ENCODE data around the gene CACNG7. TPM values are rescaled to one million over a fixed set of nuclear protein-coding genes. Genes with fewer than 3 reads are reported as not detected.

Gene CACNG7
- total and polyA plus RNA-seq, 2 donors from 2014 or later: not detected

DNA sequence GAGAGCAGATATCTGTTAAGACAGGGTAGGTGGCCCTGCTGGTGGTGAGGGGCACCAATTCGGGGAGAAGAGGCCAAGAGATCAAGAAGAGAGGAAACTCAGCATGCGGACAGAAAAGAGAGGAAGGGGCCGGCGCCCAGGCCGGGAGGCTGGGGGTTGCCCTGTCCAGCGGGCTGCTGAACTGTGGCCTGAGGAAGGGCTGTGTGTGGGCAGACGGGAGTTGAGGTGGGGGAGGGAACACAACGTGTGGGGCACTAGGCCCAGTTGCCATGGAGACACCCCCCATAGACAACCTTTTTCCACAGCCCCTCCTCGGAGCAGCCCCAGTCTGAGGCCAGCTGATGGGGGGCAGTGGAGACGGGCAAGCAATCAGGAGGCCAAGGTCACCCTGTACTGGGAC, 51.1 kb downstream of the CACNG7 start:
- no peaks in the 10 kb centered on the region for H3K9me3 ChIP-seq (ENCODE audit: control insufficient read depth in 2 of 3, insufficient read depth in 1 of 3, low read length in 3 of 3)

GRCh38 chr19:53960886-53961285, 51.8 kb downstream of the CACNG7 start:
- no peak for FAIRE-seq
- Histone ChIP-seq H3K36me3 (ENCODE audit: control insufficient read depth in 2 of 3, insufficient read depth in 3 of 3, low read length in 3 of 3) (no peaks in the 10 kb centered on the region), H3K27ac (ENCODE audit: low read depth in 2 of 2, low read length in 2 of 2) (no peak overlapping the region), H3K9ac (ENCODE audit: low read length in 3 of 3) (no peak overlapping the region), H3K27me3 (ENCODE audit: control insufficient read depth, insufficient read depth, low read length) (peaks cover 28% of the 10 kb centered on the region), H3K9me3 (ENCODE audit: control insufficient read depth in 2 of 3, insufficient read depth in 1 of 3, low read length in 3 of 3) (no peaks in the 10 kb centered on the region), H3K4me1 (ENCODE audit: control insufficient read depth in 2 of 3, insufficient read depth in 2 of 3, low read depth in 1 of 3, low read length in 3 of 3) (no peaks in the 10 kb centered on the region), H3K4me3 (ENCODE audit: low read length in 3 of 3) (no peak overlapping the region)
- DNase-seq: no peak
- no peak for TF ChIP-seq CTCF (IDR thresholded peaks at IDR 0.05; ENCODE audit: borderline replicate concordance, extremely low read depth, insufficient read depth)
- intact Hi-C loops (cut with DNase I): no loop called here

More for the DNA sequence above, 51.1 kb downstream of the CACNG7 start:
- Histone ChIP-seq H3K27ac (ENCODE audit: low read depth in 2 of 2, low read length in 2 of 2) (no peak overlapping the region), H3K36me3 (ENCODE audit: control insufficient read depth in 2 of 3, insufficient read depth in 3 of 3, low read length in 3 of 3) (no peaks in the 10 kb centered on the region), H3K9ac (ENCODE audit: low read length in 3 of 3) (no peak overlapping the region), H3K4me1 (ENCODE audit: control insufficient read depth in 2 of 3, insufficient read depth in 2 of 3, low read depth in 1 of 3, low read length in 3 of 3) (no peaks in the 10 kb centered on the region), H3K27me3 (ENCODE audit: control insufficient read depth, insufficient read depth, low read length) (peaks cover 28% of the 10 kb centered on the region), H3K4me3 (ENCODE audit: low read length in 3 of 3) (no peak overlapping the region)
- DNase-seq (peak in 1 of 5 donors; percentile 28), FAIRE-seq (no peak)
- TF ChIP-seq CTCF (IDR thresholded peaks at IDR 0.05; ENCODE audit: borderline replicate concordance, extremely low read depth, insufficient read depth): no peak
- intact Hi-C loops (cut with DNase I): no loop called here

GRCh38 chr19:53961523-53962356, 52.7 kb downstream of the CACNG7 start:
- Histone ChIP-seq H3K4me1 (ENCODE audit: control insufficient read depth in 2 of 3, insufficient read depth in 2 of 3, low read depth in 1 of 3, low read length in 3 of 3) (no peaks in the 10 kb centered on the region), H3K4me3 (ENCODE audit: low read length in 3 of 3) (no peak overlapping the region), H3K36me3 (ENCODE audit: control insufficient read depth in 2 of 3, insufficient read depth in 3 of 3, low read length in 3 of 3) (no peaks in the 10 kb centered on the region), H3K9ac (ENCODE audit: low read length in 3 of 3) (no peak overlapping the region), H3K27ac (ENCODE audit: low read depth in 2 of 2, low read length in 2 of 2) (no peak overlapping the region), H3K9me3 (ENCODE audit: control insufficient read depth in 2 of 3, insufficient read depth in 1 of 3, low read length in 3 of 3) (no peaks in the 10 kb centered on the region), H3K27me3 (ENCODE audit: control insufficient read depth, insufficient read depth, low read length) (peaks cover 28% of the 10 kb centered on the region)
- FAIRE-seq (no peak), DNase-seq (no peak)
- TF ChIP-seq CTCF (IDR thresholded peaks at IDR 0.05; ENCODE audit: borderline replicate concordance, extremely low read depth, insufficient read depth): no peak
- intact Hi-C loops (cut with DNase I): no loop called here
